GM18909 (cell line): Measurements from ENCODE around the gene PIGO.

Experiments used
- ATAC-seq: cut with Tn5 transposase; IDR thresholded peaks from one replicate; pipeline ENCODE4 v1.9.1; 2021; ENCODE audit warnings: mild to moderate bottlenecking; ENCODE audit not compliant: unreplicated experiment, poor library complexity

Gene PIGO

DNA sequence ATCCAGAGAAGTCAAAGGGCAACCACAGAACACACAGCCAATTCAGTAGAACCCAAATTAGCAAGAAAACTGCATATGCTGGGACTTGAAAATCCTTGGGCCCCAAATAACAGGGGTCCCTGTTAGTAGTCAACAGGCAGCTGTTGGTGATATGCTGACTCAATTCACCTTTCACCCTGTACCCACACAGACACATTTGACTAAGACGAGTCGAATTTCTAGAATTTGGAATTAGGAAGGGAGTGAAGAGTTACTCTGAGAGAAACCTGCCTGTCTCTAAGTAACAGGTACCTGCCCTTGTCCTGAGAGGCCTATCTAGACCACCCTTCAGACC, 23.1 kb downstream of the PIGO start:
- no peak for ATAC-seq

DNA sequence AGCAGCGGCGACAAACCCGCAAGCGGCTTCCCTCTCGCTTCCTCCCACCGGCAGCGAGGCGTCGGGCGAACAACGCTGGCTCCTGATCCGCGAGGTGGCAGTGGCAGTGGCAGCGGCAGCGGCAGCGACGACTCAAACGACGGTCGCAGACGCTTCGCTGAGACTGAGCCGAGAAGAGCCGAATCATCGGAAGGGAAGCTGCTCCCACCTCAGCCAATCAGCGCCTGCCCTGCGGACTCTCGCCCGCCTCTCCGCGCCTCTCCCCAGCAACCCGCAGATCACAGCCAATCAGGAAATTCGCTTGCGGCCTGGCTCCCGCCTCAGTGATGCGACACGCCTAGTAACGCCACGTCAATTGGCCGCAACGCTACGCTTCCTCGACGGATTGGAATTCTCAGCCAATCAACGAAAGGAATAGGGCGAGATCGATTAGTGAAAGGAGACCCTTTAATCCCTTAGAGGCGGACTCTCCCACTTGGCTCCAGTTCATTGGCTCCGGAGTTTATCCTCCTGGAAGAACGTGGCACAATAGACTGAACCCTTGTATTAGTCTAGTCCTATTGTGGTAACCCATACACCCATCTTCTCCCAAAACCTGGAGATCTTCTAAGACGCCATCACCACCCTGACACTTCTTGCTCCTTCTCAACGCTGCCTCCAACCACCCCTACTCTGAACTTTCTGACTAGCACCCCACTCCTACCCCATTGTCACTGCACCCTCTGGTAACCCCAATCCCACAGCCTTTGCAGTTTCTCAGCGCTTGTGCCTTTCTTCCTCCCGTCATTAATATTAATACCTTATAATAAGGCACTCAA, 23.7 kb downstream of the PIGO start, which contains the start of gene VCP:
VCP (minus strand) TSS at position 165 of the 818 bp plus-strand sequence. CDS start 272 bp downstream, outside the sequence.
- peak; percentile 87 for ATAC-seq

DNA sequence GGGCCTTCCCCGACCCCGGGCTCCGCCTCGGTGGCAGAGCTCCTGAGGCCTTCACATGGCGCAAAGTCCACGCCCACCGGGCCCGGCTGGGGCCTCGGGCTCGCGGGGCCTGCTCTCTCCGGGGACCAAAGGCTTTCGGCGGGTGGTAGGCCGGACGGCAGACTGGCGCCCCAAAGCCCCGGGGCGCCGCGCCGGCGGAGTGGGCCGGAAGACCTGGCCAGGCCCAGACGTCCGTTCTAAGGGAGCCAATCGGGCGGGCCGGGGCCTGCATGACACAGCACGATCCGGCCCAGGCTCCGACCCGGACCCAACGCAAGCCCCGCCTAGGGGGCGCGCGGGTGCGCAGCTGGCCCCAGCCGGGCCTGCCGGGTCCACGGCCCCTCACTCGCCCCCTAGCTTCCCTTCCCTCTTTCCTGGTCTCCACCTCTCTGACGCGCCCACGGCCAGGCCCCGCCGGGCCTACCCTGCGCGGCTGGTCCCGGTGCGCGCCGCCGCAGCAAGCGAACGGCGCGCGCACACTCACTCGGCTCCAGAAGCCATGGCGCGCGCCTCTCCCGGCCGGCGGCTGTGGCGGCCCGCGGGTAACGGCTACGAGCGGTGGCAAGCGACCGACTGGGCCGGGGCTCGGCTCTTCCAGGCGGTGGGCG, 24.5 kb downstream of the PIGO start:
- ATAC-seq, result peak; percentile 60

DNA sequence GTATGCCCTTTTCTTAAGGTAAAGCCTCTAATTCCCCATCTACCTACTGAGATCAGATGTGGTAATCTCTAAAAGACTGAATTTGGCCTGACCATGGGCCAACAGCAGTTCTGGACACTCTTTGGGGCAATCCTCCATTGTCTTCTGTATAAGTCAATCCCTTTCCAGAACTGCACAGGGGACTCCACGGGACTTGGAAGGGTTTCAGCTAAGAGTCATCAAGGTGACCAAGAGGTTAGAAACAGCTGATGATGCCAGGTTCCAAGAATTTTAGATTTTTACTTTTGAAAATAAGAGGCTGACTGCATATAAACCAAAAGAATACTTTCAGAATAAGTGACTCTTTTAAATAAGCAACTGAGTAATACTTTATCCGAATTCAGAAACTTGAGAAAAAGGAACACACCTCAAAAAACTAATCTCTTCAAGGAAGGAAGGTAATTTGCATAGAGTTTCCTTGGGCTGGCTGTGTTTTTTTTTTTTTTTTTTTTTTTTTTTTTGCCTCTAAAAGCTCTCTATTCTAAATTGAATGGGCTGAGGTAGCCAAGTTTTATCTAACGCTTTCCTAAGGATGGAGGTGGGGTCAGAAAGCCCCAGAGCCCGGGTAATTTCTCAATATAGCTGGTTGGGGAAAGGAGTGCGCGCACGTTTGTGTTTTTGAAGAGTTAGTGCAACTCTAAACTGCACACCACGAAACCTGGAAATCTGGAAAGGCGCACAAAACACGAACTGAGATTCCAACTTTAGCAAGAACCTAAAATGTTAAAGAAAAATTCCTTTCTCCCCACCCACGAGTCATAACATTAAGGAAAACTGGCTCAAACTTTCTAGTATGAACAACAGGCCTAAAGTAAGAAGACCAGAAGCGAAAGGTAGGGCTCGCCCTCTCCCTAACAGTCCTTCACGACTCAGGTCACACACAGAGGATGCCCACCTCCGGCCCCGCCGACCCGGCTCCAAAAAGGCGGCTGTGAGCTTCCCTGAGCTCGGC, 25.3 kb downstream of the PIGO start:
- no peak for ATAC-seq

- no peak for ATAC-seq
These were observed 27.4 kb downstream of the PIGO start for GRCh38 chr9:35069020-35069419.

DNA sequence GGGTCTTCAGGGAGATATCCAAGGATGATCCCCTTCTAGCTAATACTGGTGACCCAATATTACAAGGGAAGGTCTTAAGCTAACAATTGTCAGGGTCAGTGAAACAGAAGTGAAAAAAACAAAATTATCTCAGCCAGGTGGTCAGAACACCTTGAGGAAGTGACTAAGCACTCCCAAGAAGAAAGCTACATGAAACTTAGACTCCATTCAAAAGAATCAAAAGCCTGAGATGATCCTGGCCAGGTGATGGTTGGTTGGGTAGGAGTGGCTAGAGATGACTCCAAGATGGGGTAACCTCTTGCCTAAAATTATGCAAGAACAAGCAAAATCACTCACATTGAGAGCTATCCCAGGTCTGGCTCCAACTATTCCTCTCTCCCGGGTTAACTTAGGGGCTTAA, 29.3 kb downstream of the PIGO start:
- ATAC-seq, result no peak

- ATAC-seq, result no peak
These were observed 35.7 kb downstream of the PIGO start for GRCh38 chr9:35060548-35061207.

- ATAC-seq, result no peak
These were observed 37.0 kb downstream of the PIGO start for GRCh38 chr9:35059438-35059837.

GRCh38 chr9:35057271-35057620, 39.1 kb downstream of the PIGO start:
- no peak for ATAC-seq

- ATAC-seq, result no peak
These were observed 39.7 kb downstream of the PIGO start for GRCh38 chr9:35056571-35057270.

GRCh38 chr9:35054871-35055644, 41.3 kb downstream of the PIGO start:
- no peak for ATAC-seq

DNA sequence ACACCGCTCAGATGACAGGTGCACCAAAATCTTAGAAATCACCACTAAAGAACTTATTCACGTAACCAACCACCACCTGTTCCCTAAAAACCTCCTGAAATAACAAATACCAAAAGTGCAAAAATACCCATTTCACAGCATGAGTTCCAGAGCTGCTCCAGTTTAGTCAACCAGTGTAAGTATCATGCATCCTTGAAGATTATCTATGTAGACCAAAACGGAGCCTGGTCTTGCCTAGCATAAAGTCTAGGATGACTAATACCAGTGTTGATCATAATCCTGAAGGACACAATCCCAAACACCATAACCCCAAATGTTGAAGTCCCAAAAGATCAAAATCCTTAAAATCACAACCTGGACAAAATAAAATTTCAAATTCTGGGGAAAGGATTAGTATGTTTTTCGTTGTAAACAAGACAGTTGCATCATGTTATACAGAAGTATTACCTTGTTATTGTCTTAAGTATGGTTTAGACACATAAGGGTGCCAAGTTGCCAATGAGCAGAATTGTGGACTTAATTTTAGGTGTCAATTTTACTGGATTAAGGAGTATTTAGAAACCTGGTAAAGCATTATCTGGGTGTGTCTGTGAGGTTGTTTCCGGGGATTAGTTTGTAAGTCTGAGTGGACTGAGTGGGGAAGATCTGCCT, 42.1 kb downstream of the PIGO start:
- no peak for ATAC-seq

- peak; percentile 58 for ATAC-seq
These were observed 45.1 kb downstream of the PIGO start for GRCh38 chr9:35051069-35051967.

GRCh38 chr9:35048511-35048910, 47.9 kb downstream of the PIGO start:
- ATAC-seq, result no peak

GRCh38 chr9:35044071-35044470, 52.3 kb downstream of the PIGO start:
- no peak for ATAC-seq

DNA sequence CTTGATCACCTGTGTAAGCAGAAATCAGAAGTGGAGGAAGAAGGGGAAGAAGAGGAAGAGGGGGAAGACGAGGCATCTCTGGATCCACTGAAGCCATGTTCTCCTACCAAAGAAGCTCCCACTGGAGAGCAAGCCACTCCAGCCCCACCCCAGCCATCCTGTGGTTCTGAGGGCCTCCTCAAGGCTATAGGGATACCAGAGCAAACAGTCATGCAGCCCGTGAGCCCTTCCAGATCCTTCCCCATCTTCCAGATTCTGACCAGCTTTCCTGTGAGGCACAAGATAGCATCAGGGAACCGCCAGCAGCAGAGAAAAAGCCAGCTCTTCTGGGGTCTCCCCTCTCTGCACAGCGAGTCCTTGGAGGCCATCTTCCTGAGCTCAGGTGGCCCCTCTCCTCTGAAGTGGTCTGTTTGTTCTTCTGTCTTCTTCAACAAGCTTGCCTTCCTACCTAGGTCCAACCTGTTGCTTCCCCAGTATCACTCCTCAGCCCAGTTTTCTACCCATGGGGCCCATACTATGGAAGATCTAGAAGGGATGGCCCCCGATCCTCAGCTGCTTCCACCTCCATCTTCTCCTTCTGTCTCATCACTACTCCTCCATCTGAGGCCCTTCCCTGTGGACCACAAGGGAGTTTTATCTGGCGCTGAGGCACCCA, 53.4 kb downstream of the PIGO start:
- ATAC-seq, result no peak

- no peak for ATAC-seq
These were observed 54.2 kb downstream of the PIGO start for GRCh38 chr9:35042081-35042604.
